OCI-LY7 (cell line): ENCODE measurements around the gene ILDR2.

ENCODE experiments used
- CTCF ChIP-seq: fragments of 200-600 bp; sonication (generic); conservative IDR thresholded peaks from 2 replicates; pipeline ENCODE4 v1.5.1; 2014; ENCODE audit warnings: mild to moderate bottlenecking, antibody characterized with exemption, low read length, moderate library complexity, mixed read lengths
- EZH2phosphoT487 ChIP-seq: fragments of 200-600 bp; sonication (generic); IDR thresholded peaks from 2 replicates; pipeline ENCODE4 v1.6.1; 2018; ENCODE audit warnings: low read depth, borderline replicate concordance, mild to moderate bottlenecking, mixed run types, antibody characterized with exemption, low read length, moderate library complexity, mixed read lengths

- TF ChIP-seq CTCF (no peak), EZH2phosphoT487 (no peak)
Measured at GRCh38 chr1:166951050-166951449, 24.3 kb downstream of the ILDR2 start.
